ENCODE measurements around the gene CCDC134. TPM values are rescaled to one million over a fixed set of nuclear protein-coding genes. Genes with fewer than 3 reads are reported as not detected.

CCDC134 gene
- total and polyA plus RNA-seq, 9 of the 15 experiments (the other 6 are each of a cell fraction or from before 2014, with no cell fraction given), result 0.56 to 11.9 (median 5.3) TPM

- Histone ChIP-seq H3K4me1 (replicated peaks in 1 of 2; ENCODE audit: control insufficient read depth in 2 of 2, insufficient read depth in 2 of 2, low read length in 2 of 2) (peaks cover 7 to 8% of the 10 kb centered on the region in 2 experiments; a peak in 3 of 5 replicates), H3K9me1 (ENCODE audit: control insufficient read depth, insufficient read depth, low read length) (peaks cover 5% of the 10 kb centered on the region), H3K27me3 (ENCODE audit: control insufficient read depth in 2 of 2, insufficient read depth in 2 of 2, low read length in 2 of 2) (no peaks in the 10 kb centered on the region), H3K4me2 (ENCODE audit: insufficient read depth, low read length) (peak overlapping the region; percentile 24), H4K20me1 (replicated peaks; ENCODE audit: control insufficient read depth, insufficient read depth, low read length) (no peaks in the 10 kb centered on the region), H3K36me3 (ENCODE audit: control insufficient read depth, insufficient read depth, low read length) (peaks cover 29% of the 10 kb centered on the region; the same call in 2 of the 3 replicates), H3K79me2 (ENCODE audit: control insufficient read depth, insufficient read depth, low read length) (peaks cover 6% of the 10 kb centered on the region; the same call in 1 of the 3 replicates), H3K27ac (ENCODE audit: extremely low read depth, low read depth, low read length) (no peak overlapping the region), H3K9ac (ENCODE audit: insufficient read depth in 1 of 2, low read depth in 2 of 2, low read length in 2 of 2) (peak overlapping the region in 1 of 2 experiments; percentile 77; a peak in 2 of 4 replicates), H3K9me3 (replicated peaks; ENCODE audit: control insufficient read depth, insufficient read depth, low read depth, low read length) (no peaks in the 10 kb centered on the region), H3K4me3 (no peak overlapping the region), H2AFZ (ENCODE audit: low read depth, low read length) (no peak overlapping the region)
- intact Hi-C loops (cut with micrococcal nuclease) (no loop called here), in situ Hi-C loops (cut with MboI) (no loop called here)
- ChIA-PET CTCF (ENCODE audit: low intra/inter-chr PET ratio) (no interaction called here), POLR2A (interaction anchor here (0.7 to 1.4 kb wide), 6 partner anchors 8 to 83 kb away, joined by 3 to 8 read pairs (median 3); partner anchors contain the start of gene CCDC134)
- peak; percentile 93 for ATAC-seq
- TF ChIP-seq TFAP4 (CRISPR knock-in tag; IDR thresholded peaks at IDR 0.05; ENCODE audit: borderline replicate concordance) (peak; percentile 61; the same call in 1 of the 2 replicates), NCOR1 (IDR thresholded peaks at IDR 0.05) (peak; percentile 53; the same call in 1 of the 2 replicates), GATA2 (CRISPR knock-in tag; IDR thresholded peaks at IDR 0.05) (peak; percentile 36; the same call in 1 of the 2 replicates), FOXJ2 (tag; IDR thresholded peaks at IDR 0.05) (no peak), TFE3 (CRISPR knock-in tag; IDR thresholded peaks at IDR 0.05) (no peak), CBFA2T3 (IDR thresholded peaks at IDR 0.05) (peak; percentile 80), TCF3 (CRISPR knock-in tag; IDR thresholded peaks at IDR 0.05) (peak; percentile 65; the same call in 1 of the 2 replicates), FOXA3 (CRISPR knock-in tag; conservative IDR thresholded peaks at IDR 0.05 in 1 of 2, IDR thresholded peaks at IDR 0.05 in 1 of 2) (0 out of 4 replicates have a peak, but pooled peaks of 1 of the 2 experiments have one; percentile 25), CBFA2T2 (conservative IDR thresholded peaks at IDR 0.05) (peak; percentile 57), ARID1B (IDR thresholded peaks at IDR 0.05) (0 out of 2 replicates have a peak, but pooled peaks have one; percentile 21)
- peak; percentile 78 for FAIRE-seq
- WGBS (ENCODE audit: insufficient coverage, low coverage, missing lambda C conversion rate), result 18% methylated on average over 6 of the region's 6 CpGs
- no TSS peak for BruUV-seq (replicated peaks)
- DNase-seq (ENCODE audit: extremely low read depth in 1 of 4, low spot score in 3 of 4), result peak; percentile 29 to 82 (median 50)
Measured at GRCh38 chr22:41808400-41808799, 7.9 kb downstream of the CCDC134 start.

Data from K562 (cell line).